NK-92 treated with Interleukin-12 subunit alpha and Interleukin-12 subunit beta, amount 100 ng/mL, for 24 hours (cell line): Measurements from ENCODE around the gene ITFG2.
"Not testable (repeated sequence)": the region's sequence is repeated elsewhere in the genome, so short reads cannot be mapped to it uniquely, and the experiment has no call there.

Experiments used
- DNase-seq: peaks from one replicate; lab custom pipeline; 2025; lab: John Stamatoyannopoulos, UW

The ITFG2 gene

GRCh38 chr12:2863402-2863801 lies 50.9 kb downstream of the ITFG2 start:
- not testable (repeated sequence) for DNase-seq

- DNase-seq, result no peak
Observed at GRCh38 chr12:2864198-2864597, 51.7 kb downstream of the ITFG2 start.

- not testable (repeated sequence) for DNase-seq
Observed at GRCh38 chr12:2868986-2869632, 56.6 kb downstream of the ITFG2 start.
